ENCODE data around the gene GHR. TPM values are rescaled to one million over a fixed set of nuclear protein-coding genes. Genes with fewer than 3 reads are reported as not detected.

GHR gene
- total RNA-seq, 1 experiment from 2014 or later: 1.8 TPM

- Mint-ChIP-seq H3K36me3 (ENCODE audit: insufficient read depth, unreplicated experiment) (no peaks in the 10 kb centered on the region), H3K9me3 (ENCODE audit: unreplicated experiment) (no peaks in the 10 kb centered on the region), H3K4me1 (ENCODE audit: insufficient read depth, unreplicated experiment) (no peaks in the 10 kb centered on the region), H3K4me3 (ENCODE audit: unreplicated experiment) (no peak overlapping the region), H3K27ac (ENCODE audit: low read depth, unreplicated experiment) (no peak overlapping the region), H3K27me3 (ENCODE audit: insufficient read depth, unreplicated experiment) (no peaks in the 10 kb centered on the region)
- TF ChIP-seq CTCF (IDR thresholded peaks at IDR 0.05; ENCODE audit: unreplicated experiment): no peak
- POLR2A ChIA-PET: interaction anchor here (1.2 kb wide), 1 partner anchor 31 kb away, joined by 3 read pairs; no protein-coding TSS in a partner anchor
- CTCF ChIA-PET: interaction anchor here (0.6 to 0.7 kb wide), 4 partner anchors 11 to 455 kb away, joined by 3 to 4 read pairs (median 3); no protein-coding TSS in a partner anchor
- DNase-seq (ENCODE audit: unreplicated experiment): no peak
- BruUV-seq (replicated peaks): no TSS peak
- intact Hi-C loops (cut with micrococcal nuclease): no loop called here
Observed at GRCh38 chr5:42461033-42461432, 37.8 kb downstream of the GHR start.

GRCh38 chr5:42461507-42461906 is 38.3 kb downstream of the GHR start:
- ChIA-PET CTCF (interaction anchor here (0.6 to 0.7 kb wide), 2 partner anchors 11 to 455 kb away, joined by 3 to 4 read pairs; no protein-coding TSS in a partner anchor), POLR2A (interaction anchor here (0.6 to 2.0 kb wide), 2 partner anchors 14 to 18 kb away, joined by 3 to 5 read pairs; no protein-coding TSS in a partner anchor)
- TF ChIP-seq CTCF (IDR thresholded peaks at IDR 0.05; ENCODE audit: unreplicated experiment): no peak
- intact Hi-C loops (cut with micrococcal nuclease): no loop called here
- H3K4me3 Mint-ChIP-seq (ENCODE audit: unreplicated experiment): no peak overlapping the region
- H3K9me3 Mint-ChIP-seq (ENCODE audit: unreplicated experiment): no peaks in the 10 kb centered on the region
- no TSS peak for BruUV-seq (replicated peaks)
- no peaks in the 10 kb centered on the region for H3K4me1 Mint-ChIP-seq (ENCODE audit: insufficient read depth, unreplicated experiment)
- DNase-seq (ENCODE audit: unreplicated experiment): no peak
- H3K27me3 Mint-ChIP-seq (ENCODE audit: insufficient read depth, unreplicated experiment): no peaks in the 10 kb centered on the region
- H3K27ac Mint-ChIP-seq (ENCODE audit: low read depth, unreplicated experiment): no peak overlapping the region
- no peaks in the 10 kb centered on the region for H3K36me3 Mint-ChIP-seq (ENCODE audit: insufficient read depth, unreplicated experiment)

GRCh38 chr5:42462083-42462482 is 38.8 kb downstream of the GHR start:
- intact Hi-C loops (cut with micrococcal nuclease): no loop called here

GRCh38 chr5:42467572-42467971 is 44.3 kb downstream of the GHR start:
- intact Hi-C loops (cut with micrococcal nuclease): no loop called here
- no TSS peak for BruUV-seq (replicated peaks)
- Mint-ChIP-seq H3K27me3 (ENCODE audit: insufficient read depth, unreplicated experiment) (no peaks in the 10 kb centered on the region), H3K36me3 (ENCODE audit: insufficient read depth, unreplicated experiment) (no peaks in the 10 kb centered on the region), H3K4me1 (ENCODE audit: insufficient read depth, unreplicated experiment) (peaks cover 4% of the 10 kb centered on the region), H3K4me3 (ENCODE audit: unreplicated experiment) (no peak overlapping the region), H3K27ac (ENCODE audit: low read depth, unreplicated experiment) (no peak overlapping the region), H3K9me3 (ENCODE audit: unreplicated experiment) (no peaks in the 10 kb centered on the region)
- ChIA-PET CTCF (interaction anchor here (0.6 kb wide), 1 partner anchor 63 kb away, joined by 6 read pairs; no protein-coding TSS in a partner anchor), POLR2A (no interaction called here)
- no peak for DNase-seq (ENCODE audit: unreplicated experiment)
- TF ChIP-seq CTCF (IDR thresholded peaks at IDR 0.05; ENCODE audit: unreplicated experiment): no peak

More at GRCh38 chr5:42462083-42462482, 38.8 kb downstream of the GHR start:
- Mint-ChIP-seq H3K9me3 (ENCODE audit: unreplicated experiment) (no peaks in the 10 kb centered on the region), H3K4me3 (ENCODE audit: unreplicated experiment) (no peak overlapping the region), H3K36me3 (ENCODE audit: insufficient read depth, unreplicated experiment) (no peaks in the 10 kb centered on the region), H3K27me3 (ENCODE audit: insufficient read depth, unreplicated experiment) (no peaks in the 10 kb centered on the region), H3K4me1 (ENCODE audit: insufficient read depth, unreplicated experiment) (no peaks in the 10 kb centered on the region), H3K27ac (ENCODE audit: low read depth, unreplicated experiment) (no peak overlapping the region)
- ChIA-PET POLR2A (interaction anchor here (0.6 to 2.0 kb wide), 4 partner anchors 14 to 27 kb away, joined by 3 to 5 read pairs (median 4); no protein-coding TSS in a partner anchor), CTCF (no interaction called here)
- no peak for TF ChIP-seq CTCF (IDR thresholded peaks at IDR 0.05; ENCODE audit: unreplicated experiment)
- no TSS peak for BruUV-seq (replicated peaks)
- DNase-seq (ENCODE audit: unreplicated experiment): no peak

All from MCF 10A (cell line).